HEK293T (cell line): ENCODE data around the gene FILIP1.
"Not testable (repeated sequence)": the region's sequence is repeated elsewhere in the genome, so short reads cannot be mapped to it uniquely, and the experiment has no call there.

Source experiments
- FOXM1 ChIP-seq: fragments of 450-650 bp; IDR thresholded peaks from 2 replicates; pipeline ENCODE4 v1.6.1; 2017; ENCODE audit warnings: mild to moderate bottlenecking, borderline replicate concordance
- LEF1 ChIP-seq: fragments of 450-650 bp; IDR thresholded peaks from 2 replicates; pipeline ENCODE4 v1.6.1; 2017; ENCODE audit warnings: mild to moderate bottlenecking, borderline replicate concordance
- SP1 ChIP-seq: fragments of 450-650 bp; IDR thresholded peaks from 2 replicates; pipeline ENCODE4 v1.6.1; 2017
- SUZ12 ChIP-seq: fragments of 450-650 bp; IDR thresholded peaks from 2 replicates; pipeline ENCODE4 v1.6.1; 2016; ENCODE audit warnings: mild to moderate bottlenecking

DNA sequence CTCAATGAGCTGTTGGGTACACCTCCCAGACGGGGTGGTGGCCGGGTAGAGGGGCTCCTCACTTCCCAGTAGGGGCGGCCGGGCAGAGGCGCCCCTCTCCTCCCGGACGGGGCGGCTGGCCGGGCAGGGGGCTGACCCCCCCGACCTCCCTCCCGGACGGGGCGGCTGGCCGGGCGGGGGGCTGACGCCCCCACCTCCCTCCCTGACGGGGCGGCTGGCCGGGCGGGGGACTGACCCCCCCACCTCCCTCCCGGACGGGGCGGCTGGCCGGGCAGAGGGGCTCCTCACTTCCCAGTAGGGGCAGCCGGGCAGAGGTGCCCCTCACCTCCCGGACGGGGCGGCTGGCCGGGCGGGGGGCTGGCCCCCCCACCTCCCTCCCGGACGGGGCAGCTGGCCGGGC lies 52.1 kb downstream of the FILIP1 start:
- TF ChIP-seq FOXM1, SUZ12, LEF1, SP1: not testable (repeated sequence)
